Stimulated activated CD8-positive, alpha-beta memory T cell treated with anti-CD3 and anti-CD28 coated beads, Interleukin-15, amount 100 ng/mL, for 48 hours (primary cell): ENCODE data around the gene KRTAP12-2.
"Not testable (repeated sequence)": the region's sequence is repeated elsewhere in the genome, so short reads cannot be mapped to it uniquely, and the experiment has no call there.

ENCODE experiments used
- DNase-seq, 2 donors: peaks; one replicate each; pipeline ENCODE4 v3.0.0-alpha.2; 2020; ENCODE audit warnings: low read depth in 2 of 2

Gene KRTAP12-2

GRCh38 chr21:44702111-44702972 is 35.6 kb upstream of the KRTAP12-2 start:
- no peak for DNase-seq

- DNase-seq, result no peak
Measured at GRCh38 chr21:44701541-44701940, 34.8 kb upstream of the KRTAP12-2 start.

GRCh38 chr21:44701023-44701400 is 34.3 kb upstream of the KRTAP12-2 start:
- no peak for DNase-seq

DNA sequence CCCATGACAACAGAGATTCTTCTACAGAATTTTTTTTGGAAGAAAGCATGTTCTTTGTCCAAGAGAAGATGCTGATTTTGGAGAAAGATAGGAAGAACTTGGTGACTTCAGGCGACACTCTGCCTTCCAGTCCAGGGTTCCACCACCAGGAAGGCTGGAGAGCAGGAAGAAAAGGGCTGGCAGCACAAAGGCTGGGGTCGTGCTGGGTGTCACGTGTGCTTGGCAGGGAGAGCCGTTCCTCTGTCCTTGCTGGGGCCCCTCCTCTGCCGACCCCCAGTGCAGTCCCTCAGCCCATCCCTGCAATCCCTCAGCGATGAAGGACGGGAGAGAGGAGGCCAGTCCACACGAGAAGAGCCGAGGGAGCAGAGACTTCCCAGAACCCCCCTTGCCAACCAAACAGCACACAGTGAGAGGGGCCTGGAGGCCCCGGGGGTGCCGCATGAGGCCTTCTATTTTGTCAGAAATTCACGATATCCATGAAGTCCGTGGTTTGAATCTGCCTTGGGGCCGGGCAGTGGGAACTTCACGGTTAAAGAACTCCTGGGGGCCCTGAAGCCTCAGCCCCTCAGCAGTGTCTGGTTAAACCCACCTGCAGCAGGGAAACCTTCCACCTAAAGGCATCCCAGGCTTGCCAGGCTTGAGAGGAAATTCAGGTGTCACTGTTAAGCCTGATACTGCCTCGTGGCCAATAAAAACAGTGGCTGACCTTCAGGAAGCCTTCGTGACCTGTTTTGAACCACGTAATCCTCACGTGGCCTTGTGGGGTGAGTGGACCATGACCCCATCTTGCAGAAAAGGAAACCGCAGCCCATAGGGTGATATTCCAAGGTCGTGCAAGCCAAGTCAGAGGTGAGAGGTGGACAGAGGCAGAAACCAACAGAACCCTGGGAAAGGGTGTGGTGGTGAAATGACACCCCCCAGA is 33.6 kb upstream of the KRTAP12-2 start:
- DNase-seq, result no peak

- no peak for DNase-seq
Measured at GRCh38 chr21:44699502-44700001, 32.8 kb upstream of the KRTAP12-2 start.

- no peak for DNase-seq
Measured at GRCh38 chr21:44697811-44698734, 31.3 kb upstream of the KRTAP12-2 start.

- not testable (repeated sequence) for DNase-seq
Measured at GRCh38 chr21:44697172-44697810, 30.6 kb upstream of the KRTAP12-2 start, which contains the start of gene KRTAP10-12. KRTAP10-12 (plus strand) TSS chr21:44697172; CDS start chr21:44697202, 30 bp downstream.

DNA sequence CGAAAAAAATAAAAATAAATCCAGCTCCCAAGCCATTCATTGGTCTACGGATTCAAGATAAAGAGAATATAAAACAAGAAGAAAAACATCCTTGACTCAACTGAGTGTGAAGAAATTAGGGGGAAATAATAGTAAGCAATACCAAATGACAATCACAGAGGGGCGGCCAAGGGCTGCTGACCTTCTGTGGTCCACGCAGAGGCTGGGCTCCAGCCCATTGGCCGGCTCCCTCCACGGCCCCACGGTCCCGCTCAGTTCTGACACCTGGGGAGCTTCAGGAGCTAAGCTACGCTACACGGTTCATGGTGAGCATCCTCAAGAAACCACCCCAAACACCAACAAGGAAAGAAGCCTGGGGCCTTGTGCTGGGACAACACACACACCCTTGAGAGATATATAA is 29.8 kb upstream of the KRTAP12-2 start:
- no peak for DNase-seq

- DNase-seq, result no peak
Measured at GRCh38 chr21:44695641-44696040, 28.9 kb upstream of the KRTAP12-2 start.

DNA sequence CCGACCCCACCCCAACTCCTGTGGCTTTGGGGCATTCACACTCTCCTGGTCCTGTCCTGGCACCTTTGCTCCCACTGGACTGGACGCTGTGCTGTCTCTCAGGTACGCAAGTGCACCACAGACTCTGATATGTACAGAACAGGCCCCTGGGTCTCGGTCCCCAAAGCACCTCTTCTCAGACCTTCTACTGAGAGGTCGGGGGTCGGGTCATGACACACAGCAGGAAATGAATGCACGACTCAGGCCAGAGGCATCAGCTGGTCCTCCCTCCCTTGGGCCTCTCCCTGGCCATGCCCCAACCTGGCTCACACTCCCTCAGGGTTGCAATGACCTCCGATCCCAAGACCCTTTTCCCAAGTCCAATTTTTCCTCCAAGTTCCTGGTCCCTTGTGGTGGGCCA is 28.5 kb upstream of the KRTAP12-2 start:
- DNase-seq, result no peak

DNA sequence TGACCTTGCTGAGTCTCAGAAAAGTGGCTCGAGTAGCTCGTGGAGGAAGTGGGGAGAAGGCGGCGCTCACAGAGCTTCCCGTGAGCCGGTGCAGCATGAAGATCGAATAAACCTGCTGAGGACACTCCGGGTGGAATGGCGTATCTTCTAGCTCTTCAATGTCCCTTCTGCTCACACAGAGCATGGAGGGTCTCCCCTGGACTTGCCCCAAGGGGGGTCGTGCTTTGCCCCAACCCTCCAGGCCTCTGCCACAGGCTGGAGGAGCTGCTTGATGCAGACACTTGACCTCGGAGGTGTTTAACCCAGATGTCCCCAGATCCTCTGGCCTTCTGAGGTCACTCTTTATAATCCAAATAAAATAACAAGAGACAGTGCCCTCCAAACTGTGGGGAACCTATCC is 28.0 kb upstream of the KRTAP12-2 start:
- no peak for DNase-seq

DNA sequence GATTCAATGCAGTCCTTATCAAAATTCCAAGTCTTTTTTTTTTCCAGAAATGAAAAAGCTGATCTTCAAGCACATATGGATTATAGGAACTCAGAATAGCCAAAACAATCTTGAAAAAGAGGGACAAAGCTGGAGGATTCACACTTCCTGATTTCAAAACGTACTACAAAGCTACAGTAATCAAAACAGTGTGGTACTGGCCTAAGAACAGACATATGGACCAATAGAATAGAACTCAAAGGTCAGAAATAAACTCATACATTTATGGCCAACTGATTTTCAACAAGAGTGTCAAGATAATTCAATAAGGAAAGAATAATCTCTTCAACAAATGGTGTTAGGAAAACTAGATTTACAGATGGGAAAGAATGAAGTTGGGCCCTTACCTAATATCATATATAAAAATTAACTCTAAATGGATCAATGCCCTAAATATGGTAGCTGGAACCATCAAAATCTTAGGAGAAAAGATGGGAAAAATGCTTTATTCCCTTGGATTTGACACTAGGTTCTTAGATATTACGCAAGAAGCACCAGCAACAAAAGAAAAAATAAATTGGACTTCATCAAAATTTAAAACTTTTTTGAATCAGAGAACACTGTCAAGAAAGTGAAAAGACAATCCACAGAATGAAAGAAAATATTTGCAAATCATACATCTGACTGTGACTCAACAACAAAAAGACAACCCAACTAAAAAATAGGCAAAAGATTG is 26.2 kb upstream of the KRTAP12-2 start:
- DNase-seq, result no peak

DNA sequence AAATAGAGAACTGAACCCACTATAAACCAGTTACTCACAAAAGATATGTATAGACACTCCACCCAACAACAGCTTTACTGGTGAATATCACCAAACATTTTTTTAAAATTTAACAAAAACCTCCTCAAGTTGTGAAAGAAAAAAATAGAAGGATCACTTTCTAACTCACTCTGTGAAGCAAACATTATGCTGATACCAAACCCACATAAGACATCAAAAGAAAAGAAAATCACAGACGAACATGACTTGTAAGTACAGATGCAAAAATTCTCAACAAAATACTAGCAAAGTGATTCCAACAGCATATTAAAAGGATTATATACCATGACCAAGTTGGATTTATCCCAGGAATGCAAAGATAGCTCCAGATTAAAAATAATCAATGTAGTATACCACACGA is 25.0 kb upstream of the KRTAP12-2 start:
- no peak for DNase-seq

DNA sequence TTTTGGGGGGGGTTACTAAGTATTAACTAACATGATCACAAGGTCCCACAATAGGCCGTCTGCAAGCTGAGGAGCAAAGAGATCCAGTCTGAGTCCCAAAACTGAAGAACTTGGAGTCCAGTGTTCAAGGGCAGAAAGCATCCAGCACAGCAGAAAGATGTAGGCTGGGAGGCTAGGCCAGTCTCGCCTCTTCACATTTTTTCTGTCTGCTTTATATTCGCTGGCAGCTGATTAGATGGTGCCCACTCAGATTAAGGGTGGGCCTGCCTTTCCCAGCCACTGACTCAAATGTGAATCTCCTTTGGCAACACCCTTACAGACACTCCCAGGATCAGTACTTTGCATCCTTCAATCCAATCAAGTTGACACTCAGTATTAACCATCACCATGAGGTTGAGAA is 23.0 kb upstream of the KRTAP12-2 start:
- DNase-seq, result not testable (repeated sequence)

DNA sequence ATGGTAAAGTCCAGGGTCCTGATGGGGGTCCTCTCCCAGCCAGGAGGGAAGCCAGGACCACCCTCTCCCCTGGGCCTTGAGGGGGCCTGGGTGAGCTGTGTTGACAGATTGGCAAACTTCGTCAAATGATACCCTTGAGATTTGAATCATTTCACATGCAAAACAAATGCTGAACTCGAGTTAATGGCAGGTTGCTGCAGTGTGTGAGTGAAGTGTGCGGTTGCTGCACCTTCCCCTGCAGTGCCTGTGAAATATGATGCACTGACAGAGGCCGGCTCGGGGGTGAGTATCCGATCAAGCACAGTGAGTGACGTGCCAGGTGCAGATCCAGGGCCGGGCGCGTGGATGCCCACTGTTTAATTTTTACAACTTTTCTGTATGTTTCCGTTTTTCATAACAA is 20.9 kb upstream of the KRTAP12-2 start:
- no peak for DNase-seq

DNA sequence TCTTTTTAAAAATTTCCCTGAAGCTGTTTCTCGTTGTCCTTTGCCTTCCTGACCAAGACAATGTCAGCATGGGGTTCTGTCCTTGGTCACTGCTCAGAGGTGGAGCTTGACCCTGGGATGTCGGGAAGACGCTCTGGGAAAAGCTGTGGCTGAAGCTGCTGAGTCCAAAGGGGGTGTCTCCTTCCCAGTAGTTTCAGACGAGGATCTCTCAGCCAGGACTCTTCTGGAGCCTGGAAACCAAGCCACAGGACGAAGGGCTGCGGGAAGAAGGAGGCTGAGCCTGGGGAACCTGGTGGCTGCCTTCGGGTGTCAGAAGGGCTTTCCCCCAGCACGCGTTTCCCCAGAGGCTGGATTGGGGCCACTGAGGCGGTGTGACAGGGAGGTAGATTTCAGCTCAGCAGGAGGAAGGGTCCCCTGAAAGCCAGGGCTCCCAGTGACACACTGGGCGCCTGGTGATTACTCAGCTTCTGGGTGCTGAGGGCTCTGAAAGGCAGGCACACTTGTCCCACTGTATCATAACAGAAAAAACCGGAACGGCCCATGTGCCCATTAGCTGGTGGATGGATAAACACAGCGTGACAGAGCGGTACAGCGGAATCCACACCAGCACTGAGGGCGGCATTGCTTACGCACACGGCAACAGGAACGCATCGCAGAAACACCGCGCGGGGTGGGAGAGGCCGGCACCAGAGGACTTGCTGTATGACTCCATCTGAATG is 20.3 kb upstream of the KRTAP12-2 start:
- DNase-seq, result no peak

GRCh38 chr21:44686000-44686781 is 19.5 kb upstream of the KRTAP12-2 start:
- no peak for DNase-seq

GRCh38 chr21:44685050-44685449 is 18.3 kb upstream of the KRTAP12-2 start:
- not testable (repeated sequence) for DNase-seq

GRCh38 chr21:44684483-44684882 is 17.8 kb upstream of the KRTAP12-2 start:
- no peak for DNase-seq
